ENCODE measurements around the gene PACC1. TPM values are rescaled to one million over a fixed set of nuclear protein-coding genes. Genes with fewer than 3 reads are reported as not detected.
A peak's percentile ranks its signal among the peaks of the same experiment; 100 is the strongest.

Gene PACC1
- 1 to 10 TPM; 2.2 to 5.0 (median 3.7) TPM for total RNA-seq

- WGBS: 3% methylated on average over 17 of the region's 74 CpGs
- intact Hi-C loops (cut with DNase I): no loop called here
- peaks cover 5 to 22% (median 17%) of the 10 kb centered on the region in 4 donors for H3K4me1 ChIP-seq
- H3K27me3 ChIP-seq: no peaks in the 10 kb centered on the region
- peak within 1 kb of the TSS; percentile 43 to 70 (median 56) for H3K27ac ChIP-seq (replicated peaks in 1 of 4)
- peak within 1 kb of the TSS; percentile 71 to 97 (median 84) for H3K4me3 ChIP-seq
- no peak for TF ChIP-seq EP300 (IDR thresholded peaks at IDR 0.05)
- no peak for TF ChIP-seq POLR2A (IDR thresholded peaks at IDR 0.05; ENCODE audit: low read depth)
- peak; percentile 69 to 83 for TF ChIP-seq POLR2AphosphoS5 (IDR thresholded peaks at IDR 0.05)
- DNase-seq (ENCODE audit: extremely low spot score): peak; percentile 97
- no peaks in the 10 kb centered on the region for H3K9me3 ChIP-seq
- H3K36me3 ChIP-seq: peaks cover 0 to 24% (median 18%) of the 10 kb centered on the region in 4 donors
These were observed at the start of gene PACC1 for GRCh38 chr1:212414328-212415106. Gene PACC1 (minus strand): TSS chr1:212414886. CDS start chr1:212414757, 129 bp downstream.

DNA sequence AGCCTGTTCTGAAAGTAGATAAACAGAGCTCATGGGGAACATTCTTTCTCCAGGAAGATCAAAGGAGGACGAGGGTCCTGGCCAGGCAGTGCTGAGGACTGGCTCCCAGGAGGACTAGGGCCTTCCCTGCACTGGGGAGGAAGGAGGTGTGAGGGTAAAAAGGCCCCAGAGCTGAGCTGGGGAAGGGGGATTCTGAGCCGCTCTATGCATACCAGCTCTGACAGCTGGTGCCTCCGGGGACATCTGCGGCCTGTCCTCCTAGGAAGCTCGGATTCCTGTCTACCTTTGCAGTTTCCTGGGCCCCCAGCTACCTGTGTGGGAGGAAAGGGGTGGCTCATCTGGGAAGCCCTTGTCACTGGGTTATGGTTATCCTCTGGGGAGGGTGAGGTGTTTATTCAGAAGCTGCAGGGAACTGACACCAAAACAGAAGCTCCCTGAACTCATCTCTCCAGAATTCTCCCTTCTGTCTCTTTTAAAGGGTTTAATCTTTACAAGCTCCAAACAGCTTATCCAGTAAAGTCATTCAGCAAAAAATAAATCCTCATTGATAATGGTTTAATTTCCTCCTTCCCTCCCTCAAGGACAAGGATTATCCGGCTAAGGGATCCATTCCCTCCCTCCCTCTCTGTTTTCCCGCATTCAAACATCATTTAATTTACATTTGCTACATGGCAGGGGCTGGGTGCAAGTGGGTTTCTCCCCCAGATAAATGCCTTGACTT is 49.0 kb upstream of the PACC1 start:
- Histone ChIP-seq H3K27me3 (no peaks in the 10 kb centered on the region), H3K27ac (replicated peaks in 1 of 4) (no peak overlapping the region), H3K4me3 (no peak overlapping the region), H3K9me3 (no peaks in the 10 kb centered on the region), H3K4me1 (peaks cover 0 to 12% (median 0%) of the 10 kb centered on the region in 4 donors), H3K36me3 (no peaks in the 10 kb centered on the region)
- intact Hi-C loops (cut with DNase I): no loop called here
- no peak for DNase-seq (ENCODE audit: extremely low spot score)
- WGBS: 97% methylated on average over 5 of the region's 7 CpGs
- no peak for TF ChIP-seq EP300 (IDR thresholded peaks at IDR 0.05)
- TF ChIP-seq, protein P1, sequence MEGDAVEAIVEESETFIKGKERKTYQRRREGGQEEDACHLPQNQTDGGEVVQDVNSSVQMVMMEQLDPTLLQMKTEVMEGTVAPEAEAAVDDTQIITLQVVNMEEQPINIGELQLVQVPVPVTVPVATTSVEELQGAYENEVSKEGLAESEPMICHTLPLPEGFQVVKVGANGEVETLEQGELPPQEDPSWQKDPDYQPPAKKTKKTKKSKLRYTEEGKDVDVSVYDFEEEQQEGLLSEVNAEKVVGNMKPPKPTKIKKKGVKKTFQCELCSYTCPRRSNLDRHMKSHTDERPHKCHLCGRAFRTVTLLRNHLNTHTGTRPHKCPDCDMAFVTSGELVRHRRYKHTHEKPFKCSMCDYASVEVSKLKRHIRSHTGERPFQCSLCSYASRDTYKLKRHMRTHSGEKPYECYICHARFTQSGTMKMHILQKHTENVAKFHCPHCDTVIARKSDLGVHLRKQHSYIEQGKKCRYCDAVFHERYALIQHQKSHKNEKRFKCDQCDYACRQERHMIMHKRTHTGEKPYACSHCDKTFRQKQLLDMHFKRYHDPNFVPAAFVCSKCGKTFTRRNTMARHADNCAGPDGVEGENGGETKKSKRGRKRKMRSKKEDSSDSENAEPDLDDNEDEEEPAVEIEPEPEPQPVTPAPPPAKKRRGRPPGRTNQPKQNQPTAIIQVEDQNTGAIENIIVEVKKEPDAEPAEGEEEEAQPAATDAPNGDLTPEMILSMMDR (IDR thresholded peaks at IDR 0.05): no peak
- TF ChIP-seq POLR2AphosphoS5 (IDR thresholded peaks at IDR 0.05): no peak
- TF ChIP-seq POLR2A (IDR thresholded peaks at IDR 0.05; ENCODE audit: low read depth): no peak

DNA sequence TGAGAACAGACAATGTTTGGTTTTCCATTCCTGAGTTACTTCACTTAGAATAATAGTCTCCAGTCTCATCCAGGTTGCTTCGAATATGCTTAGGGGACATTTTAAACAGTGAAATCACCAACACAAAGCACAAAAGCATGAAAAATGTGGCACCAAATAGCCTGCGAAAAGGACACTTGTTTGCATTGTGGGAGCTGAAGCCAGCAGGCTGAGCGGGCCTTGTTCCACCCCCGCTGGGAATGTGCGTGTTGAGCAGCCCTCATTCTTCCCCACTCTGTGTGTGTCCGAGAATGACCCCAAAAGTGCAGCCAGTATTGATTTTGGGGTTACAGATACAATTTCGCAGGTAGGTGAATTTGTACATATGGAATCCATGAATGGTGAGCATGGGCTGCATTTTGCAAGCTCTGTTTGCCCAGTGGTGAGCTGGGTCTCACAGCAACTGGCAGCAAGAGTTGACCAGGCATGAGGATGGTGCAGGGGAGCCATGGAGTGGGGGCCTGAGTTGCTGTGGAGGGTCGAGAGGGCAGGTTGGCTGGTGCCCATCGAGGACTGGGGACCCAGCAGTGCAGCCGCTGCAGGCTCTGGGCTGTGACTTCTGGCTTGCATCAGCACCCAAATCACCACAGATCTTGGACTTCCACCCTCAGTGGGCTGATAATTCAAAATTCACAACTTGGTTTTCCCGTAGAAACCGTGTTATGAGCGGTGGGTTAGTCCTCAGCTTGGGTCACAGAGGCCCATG is 47.4 kb upstream of the PACC1 start:
- DNase-seq (ENCODE audit: extremely low spot score): no peak
- Histone ChIP-seq H3K27me3 (no peaks in the 10 kb centered on the region), H3K4me3 (no peak overlapping the region), H3K36me3 (no peaks in the 10 kb centered on the region), H3K9me3 (no peaks in the 10 kb centered on the region), H3K4me1 (peaks cover 0 to 5% (median 1%) of the 10 kb centered on the region in 4 donors), H3K27ac (replicated peaks in 1 of 4) (no peak overlapping the region)
- 87% methylated on average over 13 of the region's 13 CpGs for WGBS
- TF ChIP-seq, protein P1 (IDR thresholded peaks at IDR 0.05): no peak
- TF ChIP-seq EP300 (IDR thresholded peaks at IDR 0.05) (no peak), POLR2A (IDR thresholded peaks at IDR 0.05; ENCODE audit: low read depth) (no peak), POLR2AphosphoS5 (IDR thresholded peaks at IDR 0.05) (no peak)
- intact Hi-C loops (cut with DNase I): no loop called here

- TF ChIP-seq, protein P1 (IDR thresholded peaks at IDR 0.05): no peak
- no peak for TF ChIP-seq EP300 (IDR thresholded peaks at IDR 0.05)
- no peak for TF ChIP-seq POLR2A (IDR thresholded peaks at IDR 0.05; ENCODE audit: low read depth)
- TF ChIP-seq POLR2AphosphoS5 (IDR thresholded peaks at IDR 0.05): no peak
- no peak overlapping the region for H3K4me3 ChIP-seq
- intact Hi-C loops (cut with DNase I): no loop called here
- no peaks in the 10 kb centered on the region for H3K9me3 ChIP-seq
- no peaks in the 10 kb centered on the region for H3K36me3 ChIP-seq
- no peak for DNase-seq (ENCODE audit: extremely low spot score)
- no peak overlapping the region for H3K27ac ChIP-seq (replicated peaks in 1 of 4)
- no peaks in the 10 kb centered on the region for H3K27me3 ChIP-seq
- WGBS: 72% methylated on average over 2 of the region's 9 CpGs
- peaks cover 7 to 16% (median 13%) of the 10 kb centered on the region in 4 donors for H3K4me1 ChIP-seq
These were observed 45.7 kb upstream of the PACC1 start for GRCh38 chr1:212460376-212460775.
